Hematopoietic multipotent progenitor cell treated with erythropoietin and hydrocortisone succinate and interleukin-3 and kit ligand, for 4 days (in vitro differentiated cells): Measurements from ENCODE around the gene HDAC4.
A peak's percentile ranks its signal among the peaks of the same experiment; 100 is the strongest.

ENCODE experiments used
- DNase-seq: peaks from one replicate; pipeline ENCODE4 v3.0.0-alpha.2; 2015

HDAC4 gene

GRCh38 chr2:239395524-239395923 is 5.3 kb downstream of the HDAC4 start:
- no peak for DNase-seq

- no peak for DNase-seq
Observed at GRCh38 chr2:239394978-239395377, 5.8 kb downstream of the HDAC4 start.

- no peak for DNase-seq
Observed at GRCh38 chr2:239394346-239394945, 6.4 kb downstream of the HDAC4 start.

GRCh38 chr2:239393941-239394340 is 6.9 kb downstream of the HDAC4 start:
- DNase-seq: no peak

- peak; percentile 66 for DNase-seq
Observed at GRCh38 chr2:239393388-239393940, 7.4 kb downstream of the HDAC4 start.

- no peak for DNase-seq
Observed at GRCh38 chr2:239392688-239393387, 8.0 kb downstream of the HDAC4 start.

GRCh38 chr2:239392072-239392357 is 8.8 kb downstream of the HDAC4 start:
- DNase-seq: no peak

GRCh38 chr2:239391286-239392071 is 9.3 kb downstream of the HDAC4 start:
- DNase-seq: no peak

GRCh38 chr2:239390546-239391285 is 10.1 kb downstream of the HDAC4 start:
- no peak for DNase-seq

- no peak for DNase-seq
Observed at GRCh38 chr2:239389414-239390329, 11.1 kb downstream of the HDAC4 start.

- DNase-seq: no peak
Observed at GRCh38 chr2:239388236-239389151, 12.3 kb downstream of the HDAC4 start.

- DNase-seq: no peak
Observed at GRCh38 chr2:239387811-239388210, 13.0 kb downstream of the HDAC4 start.

- DNase-seq: no peak
Observed at GRCh38 chr2:239386872-239387445, 13.9 kb downstream of the HDAC4 start.

GRCh38 chr2:239386001-239386670 is 14.7 kb downstream of the HDAC4 start:
- no peak for DNase-seq

GRCh38 chr2:239385096-239386000 is 15.5 kb downstream of the HDAC4 start:
- no peak for DNase-seq

GRCh38 chr2:239383759-239384156 is 17.1 kb downstream of the HDAC4 start:
- no peak for DNase-seq

- no peak for DNase-seq
Observed at GRCh38 chr2:239383036-239383758, 17.6 kb downstream of the HDAC4 start.

- no peak for DNase-seq
Observed at GRCh38 chr2:239382384-239382880, 18.4 kb downstream of the HDAC4 start.
